Heart left ventricle (tissue), 16 donors: Measurements from ENCODE around the gene TFEB. TPM values are rescaled to one million over a fixed set of nuclear protein-coding genes. Genes with fewer than 3 reads are reported as not detected.

ENCODE experiments used
- ATAC-seq, 4 donors: fragments of 200-7000 bp; cut with Tn5 transposase; one replicate each; pipeline ENCODE4 v1.9.1; 2020 to 2022; ENCODE audit warnings: moderate library complexity in 4 of 4, mild to moderate bottlenecking in 3 of 4, moderate number of reproducible peaks in 1 of 4
- DNase-seq, 5 donors: peaks; one replicate each; pipeline ENCODE4 v3.0.0-alpha.2; 2020
- H3K27ac ChIP-seq, 12 donors: fragments of 200-600 bp; sonication (generic) in 4 of 12; one replicate each; pipeline versions ENCODE4 v1.5.0 to v1.8.0; 2016 to 2022; ENCODE audit warnings: mild to moderate bottlenecking in 2 of 12
- H3K27me3 ChIP-seq, 9 donors: fragments of 200-600 bp; sonication (generic) in 2 of 9; one replicate each; pipeline versions ENCODE4 v1.5.1 to v1.8.0; 2016 to 2022; ENCODE audit warnings: mild to moderate bottlenecking in 3 of 9
- H3K36me3 ChIP-seq, 9 donors: fragments of 200-600 bp; sonication (generic) in 2 of 9; one replicate each; pipeline versions ENCODE4 v1.5.0 to v1.8.0; 2018 to 2022; ENCODE audit warnings: mild to moderate bottlenecking in 2 of 9
- H3K4me1 ChIP-seq, 12 donors: fragments of 200-600 bp; sonication (generic) in 4 of 12; one replicate each; pipeline versions ENCODE4 v1.5.0 to v1.8.0; 2016 to 2022; ENCODE audit warnings: mild to moderate bottlenecking in 3 of 12
- H3K4me3 ChIP-seq, 12 donors: fragments of 200-600 bp; sonication (generic) in 4 of 12; one replicate each; pipeline versions ENCODE4 v1.5.0 to v1.8.0; 2017 to 2022; ENCODE audit warnings: mild to moderate bottlenecking in 9 of 12, moderate library complexity in 4 of 12
- H3K9me3 ChIP-seq, 12 donors: fragments of 200-600 bp; sonication (generic) in 4 of 12; one replicate each; pipeline versions ENCODE4 v1.5.0 to v1.8.0; 2016 to 2022; ENCODE audit warnings: mild to moderate bottlenecking in 1 of 12
- CTCF ChIP-seq, 12 donors: fragments of 200-600 bp; sonication (generic) in 4 of 12; IDR thresholded peaks; one replicate each; pipeline versions ENCODE4 v1.5.0 to v1.8.0; 2018 to 2022; ENCODE audit warnings: antibody characterized with exemption in 12 of 12, mild to moderate bottlenecking in 5 of 12
- POLR2A ChIP-seq, 2 donors: fragments of 450-650 bp; IDR thresholded peaks; one replicate each; pipeline ENCODE4 v1.6.1; 2017; ENCODE audit warnings: antibody characterized with exemption in 2 of 2, mild to moderate bottlenecking in 2 of 2, moderate library complexity in 2 of 2
- WGBS, 4 donors: extraction: QIAGEN DNeasy Blood & Tissue Kit in 2 of 4; methylation state at CpG; one replicate each; pipeline versions ENCODE4 v1.1.5 to v1.1.7; 2013 to 2018; 5-methylcytosine and 5-hydroxymethylcytosine counted together
- intact Hi-C, 10 donors: fragments of 100-400 bp; cut with DNase I; formaldehyde crosslinking; loops; one replicate each; pipeline versions ENCODE4 v1.11.1 to v1.14.2; 2022
- polyA plus RNA-seq, 2 donors: library from polyadenylated mRNA; stranded (reverse); fragments of 200-250 nt; gene quantifications; one replicate each; pipeline ENCODE4 v1.2.3, GENCODE V29; 2013
- total RNA-seq, 9 donors: library from RNA; depleted of rRNA in 2 of 9; stranded (reverse); fragments of >200 nt in 2 of 9; fragmentation: NEBNext Ultra II Directional in 3 of 9; extraction: Animal tissue kit (Norgen Biotek cat#: 25700) in 3 of 9; gene quantifications; one replicate each; pipeline versions ENCODE4 v1.1.0 to v1.2.4, GENCODE V29; 2016 to 2023
- donor health status: ischemic (EF 13 %, LVEDD 7.1; RV severe dilation, severe dysfunction).
- donor health status: healthy with polysubstance abuse.
- donor health status: DM: no; HTN: yes; CAD: no.
- donor health status: DM: no; HTN: no; CAD: no.
- donor health status: ischemic (EF 25% LVEDD 6.9; RV normal size, moderate dysfunction).
- donor health status: ischemic (EF 25% LVEDD 5.7; RV mildly dilated, moderate dysfunction).
- donor health status: healthy.
- donor health status: DM: yes; HTN: yes; CAD: no.
- donor health status: ischemic (EF 35%, LVEDD 5.7; RV mildly dilated, moderate dysfunction).
- donor health status: nonischemic (EF 11% LVEDD 7.7; RV severe dilation, severe dysfunction).
- donor health status: DM: yes; HTN: yes; CAD: no.
- donor health status: PGD.
- donor health status: ischemic (EF 29% LVEDD 5.4; RV normal size, mild dysfunction).
- donor health status: nonischemic (EF 23%, LVEDD 6.1; RV moderate dilation, normal function).

The TFEB gene
- total and polyA plus RNA-seq, 11 donors = 26.2 to 47.2 (median 40.4) TPM

GRCh38 chr6:41724586-41725501, 10.6 kb downstream of the TFEB start:
- H3K4me3 ChIP-seq = no peak overlapping the region
- WGBS, 4 donors = 56 to 63% (median 61%) methylated on average over 12 to 13 of the region's 13 CpGs
- peak overlapping the region in 11 of 12 donors; percentile 41 to 89 (median 75) for H3K27ac ChIP-seq
- no peaks in the 10 kb centered on the region for H3K36me3 ChIP-seq
- H3K4me1 ChIP-seq = peaks cover 22 to 100% (median 71%) of the 10 kb centered on the region in 12 donors
- ATAC-seq (no peak), DNase-seq (no peak)
- H3K27me3 ChIP-seq = no peaks in the 10 kb centered on the region
- no peaks in the 10 kb centered on the region for H3K9me3 ChIP-seq
- intact Hi-C loops = no loop called here
- TF ChIP-seq CTCF (IDR thresholded peaks at IDR 0.05) = no peak
- no peak for TF ChIP-seq POLR2A (IDR thresholded peaks at IDR 0.05)

GRCh38 chr6:41724228-41724580, 11.2 kb downstream of the TFEB start:
- no peaks in the 10 kb centered on the region for H3K9me3 ChIP-seq
- no peaks in the 10 kb centered on the region for H3K27me3 ChIP-seq
- no peak for DNase-seq
- peak overlapping the region in 11 of 12 donors; percentile 41 to 89 (median 75) for H3K27ac ChIP-seq
- peak overlapping the region in 2 of 12 donors; percentile 15 to 36 for H3K4me3 ChIP-seq
- H3K4me1 ChIP-seq = peaks cover 22 to 100% (median 71%) of the 10 kb centered on the region in 12 donors
- intact Hi-C loops = no loop called here
- H3K36me3 ChIP-seq = no peaks in the 10 kb centered on the region
- no peak for ATAC-seq
- TF ChIP-seq POLR2A (IDR thresholded peaks at IDR 0.05) = no peak
- 20 to 38% (median 35%) methylated on average over 7 of the region's 7 CpGs for WGBS, 4 donors

- no peaks in the 10 kb centered on the region for H3K27me3 ChIP-seq
- no peaks in the 10 kb centered on the region for H3K9me3 ChIP-seq
- H3K27ac ChIP-seq = peak overlapping the region; percentile 18 to 89 (median 73)
- peak; percentile 69 to 93 (median 88) for ATAC-seq
- DNase-seq = peak; percentile 84 to 91 (median 90)
- H3K4me1 ChIP-seq = peaks cover 22 to 100% (median 71%) of the 10 kb centered on the region in 12 donors
- H3K36me3 ChIP-seq = no peaks in the 10 kb centered on the region
- 30 to 41% (median 36%) methylated on average over 14 to 21 of the region's 21 CpGs for WGBS, 4 donors
- peak overlapping the region in 7 of 12 donors; percentile 8 to 36 (median 17) for H3K4me3 ChIP-seq
- TF ChIP-seq POLR2A (IDR thresholded peaks at IDR 0.05) = peak in 1 of 2 donors; percentile 17
- TF ChIP-seq CTCF (IDR thresholded peaks at IDR 0.05) = peak in 1 of 12 donors; percentile 22
- intact Hi-C loops = no loop called here
These were observed 11.7 kb downstream of the TFEB start for GRCh38 chr6:41723530-41724227.

- DNase-seq = no peak
- intact Hi-C loops = no loop called here
- H3K9me3 ChIP-seq = no peaks in the 10 kb centered on the region
- H3K27ac ChIP-seq = peak overlapping the region in 11 of 12 donors; percentile 41 to 89 (median 75)
- TF ChIP-seq POLR2A (IDR thresholded peaks at IDR 0.05) (no peak), CTCF (IDR thresholded peaks at IDR 0.05) (no peak)
- ATAC-seq = peak in 1 of 4 donors; percentile 9
- no peaks in the 10 kb centered on the region for H3K36me3 ChIP-seq
- H3K4me3 ChIP-seq = peak overlapping the region in 5 of 12 donors; percentile 6 to 36 (median 17)
- H3K27me3 ChIP-seq = no peaks in the 10 kb centered on the region
- 44 to 54% (median 51%) methylated on average over 8 of the region's 8 CpGs for WGBS, 4 donors
- peaks cover 21 to 100% (median 70%) of the 10 kb centered on the region in 12 donors for H3K4me1 ChIP-seq
These were observed 12.4 kb downstream of the TFEB start for GRCh38 chr6:41722969-41723529.
